ENCODE results near the gene ZNF695. TPM values are rescaled to one million over a fixed set of nuclear protein-coding genes. Genes with fewer than 3 reads are reported as not detected.
"Not testable (repeated sequence)": the region's sequence is repeated elsewhere in the genome, so short reads cannot be mapped to it uniquely, and the experiment has no call there.

Gene ZNF695
- total and polyA plus RNA-seq, 2 donors, result 0.48 to 3.0 TPM

DNA sequence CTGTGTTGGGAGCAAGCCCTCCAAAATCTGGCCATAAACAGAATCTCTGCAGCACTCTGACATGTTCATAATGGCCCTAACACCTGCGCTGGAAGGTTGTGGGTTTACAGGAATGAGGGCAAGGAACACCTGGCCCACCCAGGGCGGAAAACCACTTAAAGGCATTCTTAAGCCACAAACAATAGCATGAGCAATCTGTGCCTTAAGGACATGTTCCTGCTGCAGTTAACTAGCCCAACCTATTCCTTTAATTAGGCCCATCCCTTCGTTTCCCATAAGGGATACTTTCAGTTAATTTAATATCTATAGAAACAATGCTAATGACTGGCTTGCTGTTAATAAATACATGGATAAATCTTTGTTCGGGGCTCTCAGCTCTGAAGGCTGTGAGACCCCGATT, 16.8 kb upstream of the ZNF695 start:
- H3K9me3 ChIP-seq (ENCODE audit: control insufficient read depth in 2 of 2, insufficient read depth in 1 of 2, low read length in 1 of 2), result peaks cover 0 to 24% of the 10 kb centered on the region in 2 donors
- WGBS, result 93% methylated on average over 5 of the region's 5 CpGs
- H3K36me3 ChIP-seq (ENCODE audit: control insufficient read depth in 2 of 2, insufficient read depth in 2 of 2, low read length in 1 of 2); H3K4me1 ChIP-seq (ENCODE audit: control insufficient read depth in 2 of 2, insufficient read depth in 2 of 2, low read length in 2 of 2); H3K4me3 ChIP-seq (ENCODE audit: low read length in 2 of 2); H3K27me3 ChIP-seq (ENCODE audit: control insufficient read depth in 2 of 2, insufficient read depth in 1 of 2, low read length in 1 of 2); H3K27ac ChIP-seq (ENCODE audit: low read depth in 1 of 2, low read length in 1 of 2); DNase-seq (ENCODE audit: low read depth in 6 of 9, low spot score in 9 of 9): not testable (repeated sequence)

DNA sequence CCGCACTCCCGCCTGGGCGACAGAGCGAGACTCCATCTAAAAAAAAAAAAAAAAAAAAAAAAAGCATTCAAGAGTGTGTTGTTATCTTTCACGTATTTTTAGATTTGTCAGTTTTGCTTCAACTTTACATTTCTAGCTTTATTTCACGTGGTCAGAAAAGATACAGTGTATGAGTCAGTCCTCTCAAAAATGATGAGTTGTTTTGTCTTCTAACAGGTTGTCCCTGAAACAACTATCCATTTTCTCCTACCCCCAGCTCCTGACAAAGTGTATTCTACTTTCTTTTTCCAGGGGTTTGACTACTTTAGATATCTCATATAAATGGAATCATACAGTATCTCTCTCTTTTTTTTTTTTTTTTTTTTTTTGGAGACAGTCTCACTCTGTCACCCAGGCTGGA, 5.5 kb upstream of the ZNF695 start:
- 93% methylated on average over 6 of the region's 6 CpGs for WGBS
- peaks cover 0 to 14% of the 10 kb centered on the region in 2 donors for H3K9me3 ChIP-seq (ENCODE audit: control insufficient read depth in 2 of 2, insufficient read depth in 1 of 2, low read length in 1 of 2)

DNA sequence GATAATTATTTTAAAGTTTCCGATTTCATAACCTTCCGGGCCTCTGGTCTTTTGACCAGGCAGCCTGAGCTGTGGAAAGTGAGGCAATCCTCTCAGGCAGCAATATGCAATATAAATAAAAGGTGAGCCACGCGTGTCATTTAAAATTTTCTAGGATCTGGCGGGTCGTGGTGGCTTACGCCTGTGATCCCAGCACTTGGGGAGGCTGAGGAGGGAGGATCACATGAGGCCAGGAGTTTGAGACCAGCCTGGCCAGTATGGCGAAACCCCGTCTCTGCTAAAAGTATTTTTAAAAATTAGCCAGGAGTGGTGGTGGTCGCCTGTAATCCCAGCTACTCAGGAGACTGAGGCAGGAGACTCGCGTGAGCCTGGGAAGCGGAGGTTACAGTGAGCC, 546 bp upstream of the ZNF695 start:
- H3K27ac ChIP-seq (ENCODE audit: low read depth in 1 of 2, low read length in 1 of 2), result no peak overlapping the region
- H3K27me3 ChIP-seq (ENCODE audit: control insufficient read depth in 2 of 2, insufficient read depth in 1 of 2, low read length in 1 of 2), result peaks cover 0 to 7% of the 10 kb centered on the region in 2 donors
- DNase-seq (ENCODE audit: low read depth in 6 of 9, low spot score in 9 of 9), result no peak
- 92% methylated on average over 13 of the region's 13 CpGs for WGBS
- H3K9me3 ChIP-seq (ENCODE audit: control insufficient read depth in 2 of 2, insufficient read depth in 1 of 2, low read length in 1 of 2), result peaks cover 0 to 36% of the 10 kb centered on the region in 2 donors
- no peaks in the 10 kb centered on the region for H3K36me3 ChIP-seq (ENCODE audit: control insufficient read depth in 2 of 2, insufficient read depth in 2 of 2, low read length in 1 of 2)
- H3K4me3 ChIP-seq (ENCODE audit: low read length in 2 of 2), result peak overlapping the region; percentile 66 to 67
- peaks cover 3 to 10% of the 10 kb centered on the region in 2 donors for H3K4me1 ChIP-seq (ENCODE audit: control insufficient read depth in 2 of 2, insufficient read depth in 2 of 2, low read length in 2 of 2)

More for the DNA sequence above, 5.5 kb upstream of the ZNF695 start:
- DNase-seq (ENCODE audit: low read depth in 6 of 9, low spot score in 9 of 9), result no peak
- Histone ChIP-seq H3K27me3 (ENCODE audit: control insufficient read depth in 2 of 2, insufficient read depth in 1 of 2, low read length in 1 of 2) (no peaks in the 10 kb centered on the region), H3K4me1 (ENCODE audit: control insufficient read depth in 2 of 2, insufficient read depth in 2 of 2, low read length in 2 of 2) (peaks cover 0 to under 1% of the 10 kb centered on the region in 2 donors), H3K27ac (ENCODE audit: low read depth in 1 of 2, low read length in 1 of 2) (no peak overlapping the region), H3K36me3 (ENCODE audit: control insufficient read depth in 2 of 2, insufficient read depth in 2 of 2, low read length in 1 of 2) (no peaks in the 10 kb centered on the region), H3K4me3 (ENCODE audit: low read length in 2 of 2) (no peak overlapping the region)

DNA sequence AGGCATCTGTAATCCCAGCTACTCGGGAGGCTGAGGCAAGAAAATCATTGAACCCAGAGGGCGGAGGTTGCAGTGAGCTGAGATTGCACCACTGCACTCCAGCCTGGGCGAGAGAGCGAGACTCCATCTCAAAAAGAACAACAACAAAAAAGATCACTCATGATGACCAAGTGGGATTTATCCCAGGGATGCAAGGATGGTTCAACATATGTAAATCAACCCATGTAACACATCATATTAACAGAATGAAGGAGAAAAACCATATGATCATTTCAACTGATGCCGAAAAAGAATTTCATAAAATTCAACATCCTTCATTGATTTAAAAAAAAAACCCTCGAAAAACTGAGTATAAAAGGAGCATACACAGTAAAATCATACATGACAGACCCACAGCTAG, 3.8 kb downstream of the ZNF695 start:
- DNase-seq (ENCODE audit: low read depth in 6 of 9, low spot score in 9 of 9); H3K4me3 ChIP-seq (ENCODE audit: low read length in 2 of 2); H3K27me3 ChIP-seq (ENCODE audit: control insufficient read depth in 2 of 2, insufficient read depth in 1 of 2, low read length in 1 of 2); H3K36me3 ChIP-seq (ENCODE audit: control insufficient read depth in 2 of 2, insufficient read depth in 2 of 2, low read length in 1 of 2); H3K27ac ChIP-seq (ENCODE audit: low read depth in 1 of 2, low read length in 1 of 2): not testable (repeated sequence)
- WGBS, result 98% methylated on average over 6 of the region's 6 CpGs
- H3K4me1 ChIP-seq (ENCODE audit: control insufficient read depth in 2 of 2, insufficient read depth in 2 of 2, low read length in 2 of 2), result peaks cover 3 to 10% of the 10 kb centered on the region in 2 donors
- peaks cover 0 to 28% of the 10 kb centered on the region in 2 donors for H3K9me3 ChIP-seq (ENCODE audit: control insufficient read depth in 2 of 2, insufficient read depth in 1 of 2, low read length in 1 of 2)

DNA sequence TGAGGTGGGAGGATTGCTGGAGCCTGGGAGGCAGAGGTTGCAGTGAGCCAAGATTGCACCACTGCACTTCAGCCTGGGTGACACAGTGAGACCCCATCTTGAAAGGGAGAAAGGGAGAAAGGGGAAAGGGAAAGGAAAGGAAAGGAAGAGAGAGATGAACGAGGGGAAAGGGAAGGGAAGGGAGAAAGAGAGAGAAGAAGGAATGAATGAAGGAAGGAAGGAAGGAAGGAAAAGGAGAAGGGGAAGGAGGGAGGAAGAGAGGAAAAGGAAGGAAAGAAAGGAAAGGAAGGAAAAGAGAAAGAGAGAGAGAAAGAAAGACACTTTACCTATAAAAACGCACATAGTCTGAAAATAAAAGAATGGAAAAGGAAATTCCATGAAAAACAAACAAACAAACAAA, 18.0 kb downstream of the ZNF695 start:
- H3K36me3 ChIP-seq (ENCODE audit: control insufficient read depth in 2 of 2, insufficient read depth in 2 of 2, low read length in 1 of 2), result peaks cover 0 to 8% of the 10 kb centered on the region in 2 donors
- WGBS, result 99% methylated on average over 2 of the region's 2 CpGs
- no peak overlapping the region for H3K4me3 ChIP-seq (ENCODE audit: low read length in 2 of 2)
- H3K9me3 ChIP-seq (ENCODE audit: control insufficient read depth in 2 of 2, insufficient read depth in 1 of 2, low read length in 1 of 2), result peaks cover 7 to 36% of the 10 kb centered on the region in 2 donors
- no peak for DNase-seq (ENCODE audit: low read depth in 6 of 9, low spot score in 9 of 9)
- no peaks in the 10 kb centered on the region for H3K4me1 ChIP-seq (ENCODE audit: control insufficient read depth in 2 of 2, insufficient read depth in 2 of 2, low read length in 2 of 2)
- H3K27ac ChIP-seq (ENCODE audit: low read depth in 1 of 2, low read length in 1 of 2), result no peak overlapping the region
- H3K27me3 ChIP-seq (ENCODE audit: control insufficient read depth in 2 of 2, insufficient read depth in 1 of 2, low read length in 1 of 2), result no peaks in the 10 kb centered on the region

DNA sequence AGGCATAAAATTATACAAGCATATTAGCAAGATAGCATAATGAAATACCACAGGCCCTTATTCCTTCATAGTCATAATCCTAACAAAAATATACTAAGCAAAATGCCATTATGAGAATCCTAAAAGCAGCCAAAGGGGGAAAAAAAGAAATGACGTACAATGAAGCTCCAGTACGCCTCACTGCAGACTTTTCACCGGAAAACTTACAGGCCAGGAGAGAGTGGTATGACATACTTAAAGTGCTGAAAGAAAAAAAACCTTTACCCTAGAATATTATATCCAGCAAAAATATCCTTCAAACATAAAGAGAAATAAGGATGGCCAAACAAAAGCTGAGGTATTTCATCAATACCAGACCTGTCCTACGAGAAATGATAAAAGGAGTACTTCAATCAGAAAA, 19.5 kb downstream of the ZNF695 start:
- H3K27ac ChIP-seq (ENCODE audit: low read depth in 1 of 2, low read length in 1 of 2), result no peak overlapping the region
- WGBS, result 99% methylated on average over 4 of the region's 4 CpGs
- H3K36me3 ChIP-seq (ENCODE audit: control insufficient read depth in 2 of 2, insufficient read depth in 2 of 2, low read length in 1 of 2), result peaks cover 0 to 8% of the 10 kb centered on the region in 2 donors
- H3K27me3 ChIP-seq (ENCODE audit: control insufficient read depth in 2 of 2, insufficient read depth in 1 of 2, low read length in 1 of 2), result no peaks in the 10 kb centered on the region
- DNase-seq (ENCODE audit: low read depth in 6 of 9, low spot score in 9 of 9), result no peak
- H3K4me3 ChIP-seq (ENCODE audit: low read length in 2 of 2), result no peak overlapping the region
- H3K9me3 ChIP-seq (ENCODE audit: control insufficient read depth in 2 of 2, insufficient read depth in 1 of 2, low read length in 1 of 2), result peaks cover 8 to 35% of the 10 kb centered on the region in 2 donors
- no peaks in the 10 kb centered on the region for H3K4me1 ChIP-seq (ENCODE audit: control insufficient read depth in 2 of 2, insufficient read depth in 2 of 2, low read length in 2 of 2)

DNA sequence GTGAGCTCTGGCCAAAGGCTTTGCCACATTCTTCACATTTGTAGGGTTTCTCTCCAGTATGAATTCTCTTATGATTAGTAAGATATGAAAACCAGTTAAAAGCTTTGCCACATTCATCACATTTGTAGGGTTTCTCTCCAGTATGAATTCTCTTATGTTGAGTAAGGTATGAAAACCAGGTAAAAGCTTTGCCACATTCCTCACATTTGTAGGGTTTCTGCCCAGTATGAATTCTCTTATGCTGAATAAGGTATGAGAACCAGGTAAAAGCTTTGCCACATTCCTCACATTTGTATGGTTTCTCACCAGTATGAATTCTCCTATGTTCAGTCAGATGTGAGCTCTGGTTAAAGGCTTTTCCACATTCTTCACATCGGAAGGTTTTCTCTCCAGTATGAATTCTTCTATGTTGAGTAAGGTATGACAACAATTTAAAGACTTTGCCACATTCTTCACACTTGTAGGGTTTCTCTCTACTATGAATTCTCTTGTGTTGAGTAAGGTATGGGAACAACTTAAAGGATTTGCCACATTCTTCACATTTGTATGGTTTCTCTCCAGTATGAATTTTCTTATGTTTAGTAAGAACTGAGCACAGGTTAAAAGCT, 20.7 kb downstream of the ZNF695 start:
- peaks cover 0 to 8% of the 10 kb centered on the region in 2 donors for H3K36me3 ChIP-seq (ENCODE audit: control insufficient read depth in 2 of 2, insufficient read depth in 2 of 2, low read length in 1 of 2)

DNA sequence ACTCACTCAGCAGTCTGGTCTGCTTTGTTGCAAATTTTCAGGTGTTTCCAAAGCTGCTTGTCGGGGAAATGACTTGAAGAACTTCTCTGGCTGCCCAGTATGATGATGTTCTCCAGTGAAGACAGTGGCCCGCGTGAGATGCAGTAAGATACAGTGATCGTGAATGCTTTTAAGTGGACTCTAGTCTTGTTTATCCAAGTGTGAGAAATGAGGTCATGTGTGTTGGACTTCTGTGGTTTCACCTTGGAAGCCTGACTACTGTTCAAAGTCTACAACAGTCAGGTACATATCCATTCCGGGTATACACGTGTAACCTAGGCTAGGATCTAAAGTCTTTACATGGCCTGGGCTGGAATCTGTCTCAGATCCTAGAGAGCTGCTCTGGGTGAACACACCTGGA, 29.1 kb downstream of the ZNF695 start:
- no peak overlapping the region for H3K27ac ChIP-seq (ENCODE audit: low read depth in 1 of 2, low read length in 1 of 2)
- peaks cover 4 to 29% of the 10 kb centered on the region in 2 donors for H3K9me3 ChIP-seq (ENCODE audit: control insufficient read depth in 2 of 2, insufficient read depth in 1 of 2, low read length in 1 of 2)
- no peaks in the 10 kb centered on the region for H3K36me3 ChIP-seq (ENCODE audit: control insufficient read depth in 2 of 2, insufficient read depth in 2 of 2, low read length in 1 of 2)
- DNase-seq (ENCODE audit: low read depth in 6 of 9, low spot score in 9 of 9), result no peak
- no peaks in the 10 kb centered on the region for H3K4me1 ChIP-seq (ENCODE audit: control insufficient read depth in 2 of 2, insufficient read depth in 2 of 2, low read length in 2 of 2)
- H3K4me3 ChIP-seq (ENCODE audit: low read length in 2 of 2), result no peak overlapping the region
- H3K27me3 ChIP-seq (ENCODE audit: control insufficient read depth in 2 of 2, insufficient read depth in 1 of 2, low read length in 1 of 2), result no peaks in the 10 kb centered on the region
- WGBS, result 98% methylated on average over 6 of the region's 6 CpGs

More for the DNA sequence above, 20.7 kb downstream of the ZNF695 start:
- H3K4me1 ChIP-seq (ENCODE audit: control insufficient read depth in 2 of 2, insufficient read depth in 2 of 2, low read length in 2 of 2), result no peaks in the 10 kb centered on the region
- 100% methylated on average over 1 of the region's 1 CpG for WGBS
- peaks cover 8 to 38% of the 10 kb centered on the region in 2 donors for H3K9me3 ChIP-seq (ENCODE audit: control insufficient read depth in 2 of 2, insufficient read depth in 1 of 2, low read length in 1 of 2)
- no peak for DNase-seq (ENCODE audit: low read depth in 6 of 9, low spot score in 9 of 9)
- no peak overlapping the region for H3K4me3 ChIP-seq (ENCODE audit: low read length in 2 of 2)
- H3K27ac ChIP-seq (ENCODE audit: low read depth in 1 of 2, low read length in 1 of 2), result no peak overlapping the region
- H3K27me3 ChIP-seq (ENCODE audit: control insufficient read depth in 2 of 2, insufficient read depth in 1 of 2, low read length in 1 of 2), result no peaks in the 10 kb centered on the region

DNA sequence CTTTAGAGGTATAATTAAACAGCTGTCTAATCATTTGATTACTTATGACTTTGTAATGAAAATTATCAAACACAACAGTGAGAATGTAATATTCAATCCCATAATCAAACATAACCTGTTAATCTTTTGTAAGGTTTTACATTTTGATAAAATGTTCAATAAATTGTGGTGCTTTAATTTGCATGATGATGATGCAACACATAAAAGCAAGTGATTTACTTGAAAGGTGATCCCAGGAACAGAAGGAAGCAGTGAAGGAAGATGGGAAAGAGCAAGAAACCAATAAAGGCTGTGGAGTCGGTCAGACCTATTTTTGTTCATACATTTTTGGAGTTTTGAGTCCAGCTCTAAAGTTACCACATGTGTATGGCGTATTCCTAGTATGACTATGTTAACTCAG, 29.6 kb downstream of the ZNF695 start:
- H3K27ac ChIP-seq (ENCODE audit: low read depth in 1 of 2, low read length in 1 of 2), result no peak overlapping the region
- DNase-seq (ENCODE audit: low read depth in 6 of 9, low spot score in 9 of 9), result no peak
- H3K36me3 ChIP-seq (ENCODE audit: control insufficient read depth in 2 of 2, insufficient read depth in 2 of 2, low read length in 1 of 2), result no peaks in the 10 kb centered on the region
- WGBS, result 98% methylated on average over 2 of the region's 2 CpGs
- no peak overlapping the region for H3K4me3 ChIP-seq (ENCODE audit: low read length in 2 of 2)
- no peaks in the 10 kb centered on the region for H3K4me1 ChIP-seq (ENCODE audit: control insufficient read depth in 2 of 2, insufficient read depth in 2 of 2, low read length in 2 of 2)
- no peaks in the 10 kb centered on the region for H3K27me3 ChIP-seq (ENCODE audit: control insufficient read depth in 2 of 2, insufficient read depth in 1 of 2, low read length in 1 of 2)
- peaks cover 4 to 24% of the 10 kb centered on the region in 2 donors for H3K9me3 ChIP-seq (ENCODE audit: control insufficient read depth in 2 of 2, insufficient read depth in 1 of 2, low read length in 1 of 2)
